Fibroblast of lung (primary cell): ENCODE data around the gene NLRP6. TPM values are rescaled to one million over a fixed set of nuclear protein-coding genes. Genes with fewer than 3 reads are reported as not detected.

Experiments used
- DNase-seq, 2 donors: peaks; one replicate each; pipeline versions ENCODE4 v3.0.0 to v3.0.0-alpha.2; 2010; ENCODE audit warnings: low read depth in 2 of 2
- H2AFZ ChIP-seq: 2 replicates; pipeline ENCODE4 v1.5.1; 2012; ENCODE audit warnings: low read length, control low read depth, inconsistent platforms
- H3K27ac ChIP-seq: 2 replicates; pipeline ENCODE4 v1.5.1; 2011; ENCODE audit warnings: low read length, control low read depth; ENCODE audit not compliant: insufficient read depth
- H3K27me3 ChIP-seq: 2 replicates; pipeline ENCODE4 v1.5.1; 2011; ENCODE audit warnings: mild to moderate bottlenecking, low read length; ENCODE audit not compliant: control insufficient read depth, insufficient read depth
- H3K36me3 ChIP-seq: 2 replicates; pipeline ENCODE4 v1.5.1; 2011; ENCODE audit warnings: low read length; ENCODE audit not compliant: control insufficient read depth, insufficient read depth
- H3K4me1 ChIP-seq: 2 replicates; pipeline ENCODE4 v1.5.1; 2011; ENCODE audit warnings: low read length; ENCODE audit not compliant: control insufficient read depth, insufficient read depth; ENCODE audit errors: extremely low read depth
- H3K4me2 ChIP-seq: 2 replicates; pipeline ENCODE4 v1.5.1; 2011; ENCODE audit warnings: low read length, control low read depth; ENCODE audit not compliant: insufficient read depth; ENCODE audit errors: extremely low read depth
- H3K4me3 ChIP-seq, 4 experiments: fragments of 200-600 bp in 1 of 4; sonication (generic) in 1 of 4; replicated peaks in 1 of 4; 2 replicates each; pipeline ENCODE4 v1.5.1; 2011 to 2016; ENCODE audit warnings: low read length in 4 of 4, low read depth in 3 of 4, mild to moderate bottlenecking in 3 of 4, control low read depth in 2 of 4, inconsistent platforms in 1 of 4, mixed read lengths in 1 of 4; ENCODE audit not compliant: insufficient read depth in 1 of 4; ENCODE audit errors: control extremely low read depth in 1 of 4
- H3K79me2 ChIP-seq: 2 replicates; pipeline ENCODE4 v1.5.1; 2012; ENCODE audit warnings: mild to moderate bottlenecking, low read length, inconsistent platforms; ENCODE audit not compliant: control insufficient read depth, insufficient read depth
- H3K9ac ChIP-seq: 2 replicates; pipeline ENCODE4 v1.5.1; 2011; ENCODE audit warnings: mild to moderate bottlenecking, low read length, control low read depth; ENCODE audit not compliant: insufficient read depth
- H3K9me3 ChIP-seq: 2 replicates; pipeline ENCODE4 v1.5.1; 2012; ENCODE audit warnings: low read depth, low read length; ENCODE audit not compliant: control insufficient read depth, insufficient read depth
- H4K20me1 ChIP-seq: 2 replicates; pipeline ENCODE4 v1.5.1; 2011; ENCODE audit warnings: low read length; ENCODE audit not compliant: control insufficient read depth, insufficient read depth; ENCODE audit errors: extremely low read depth
- CTCF ChIP-seq, 2 donors: IDR thresholded peaks in 1 of 2; conservative IDR thresholded peaks in 1 of 2; 1 replicate in 1 of 2; 2 replicates in 1 of 2; pipeline ENCODE4 v1.5.1; 2011 to 2012; ENCODE audit warnings: low read length in 2 of 2, control low read depth in 1 of 2, inconsistent platforms in 1 of 2, low read depth in 1 of 2, mild to moderate bottlenecking in 1 of 2
- EZH2 ChIP-seq: IDR thresholded peaks from 2 replicates; pipeline ENCODE4 v1.5.1; 2012; ENCODE audit warnings: low read length, control low read depth, mild to moderate bottlenecking; ENCODE audit errors: missing control alignments
- polyA plus RNA-seq, 2 donors: library from polyadenylated mRNA; depleted of rRNA in 1 of 2; stranded (reverse) in 1 of 2; unstranded in 1 of 2; fragments of >200 nt; gene quantifications; 2 replicates each; pipeline ENCODE4 v1.2.1, GENCODE V29; 2011 to 2012; ENCODE audit warnings: missing spikeins in 1 of 2
- total RNA-seq: library from RNA; depleted of rRNA; stranded (reverse); fragments of >200 nt; gene quantifications from 2 replicates; pipeline ENCODE4 v1.2.1, GENCODE V29; 2014

The NLRP6 gene
- total and polyA plus RNA-seq, 2 donors (not counting 1 experiment from before 2014, with no cell fraction given) = not detected

GRCh38 chr11:255176-255575, 23.0 kb upstream of the NLRP6 start:
- H3K27ac ChIP-seq = no peak overlapping the region
- no peak overlapping the region for H2AFZ ChIP-seq
- no peak overlapping the region for H3K4me2 ChIP-seq
- no peaks in the 10 kb centered on the region for H3K27me3 ChIP-seq
- DNase-seq = peak in 1 of 2 donors; percentile 66
- no peaks in the 10 kb centered on the region for H3K4me1 ChIP-seq
- H3K9ac ChIP-seq = no peak overlapping the region
- H3K9me3 ChIP-seq = no peaks in the 10 kb centered on the region
- H3K36me3 ChIP-seq = peaks cover 11% of the 10 kb centered on the region
- no peaks in the 10 kb centered on the region for H4K20me1 ChIP-seq
- H3K4me3 ChIP-seq = no peak overlapping the region
- H3K79me2 ChIP-seq = no peaks in the 10 kb centered on the region
- TF ChIP-seq EZH2 = no peak
- TF ChIP-seq CTCF (conservative IDR thresholded peaks at IDR 0.05 in 1 of 2, IDR thresholded peaks at IDR 0.05 in 1 of 2; ENCODE audit: low read depth in 1 of 2, low read length in 2 of 2) = no peak

- no peak for TF ChIP-seq EZH2
- no peak overlapping the region for H2AFZ ChIP-seq
- DNase-seq = no peak
Measured at GRCh38 chr11:255816-256215, 22.4 kb upstream of the NLRP6 start.

GRCh38 chr11:256952-257737, 21.1 kb upstream of the NLRP6 start:
- TF ChIP-seq EZH2 = no peak
- no peak for TF ChIP-seq CTCF (conservative IDR thresholded peaks at IDR 0.05 in 1 of 2, IDR thresholded peaks at IDR 0.05 in 1 of 2; ENCODE audit: low read depth in 1 of 2, low read length in 2 of 2)
- H3K4me3 ChIP-seq = no peak overlapping the region
- H2AFZ ChIP-seq = no peak overlapping the region
- H4K20me1 ChIP-seq = no peaks in the 10 kb centered on the region
- no peaks in the 10 kb centered on the region for H3K4me1 ChIP-seq
- no peaks in the 10 kb centered on the region for H3K79me2 ChIP-seq
- DNase-seq = no peak
- H3K27me3 ChIP-seq = no peaks in the 10 kb centered on the region
- no peak overlapping the region for H3K4me2 ChIP-seq
- H3K36me3 ChIP-seq = peaks cover 4% of the 10 kb centered on the region
- H3K9ac ChIP-seq = no peak overlapping the region
- no peaks in the 10 kb centered on the region for H3K9me3 ChIP-seq
- H3K27ac ChIP-seq = no peak overlapping the region

More at GRCh38 chr11:255816-256215, 22.4 kb upstream of the NLRP6 start:
- Histone ChIP-seq H3K9me3 (no peaks in the 10 kb centered on the region), H3K4me1 (no peaks in the 10 kb centered on the region), H4K20me1 (no peaks in the 10 kb centered on the region), H3K27me3 (no peaks in the 10 kb centered on the region), H3K4me3 (no peak overlapping the region), H3K4me2 (no peak overlapping the region), H3K79me2 (no peaks in the 10 kb centered on the region), H3K27ac (no peak overlapping the region), H3K9ac (no peak overlapping the region), H3K36me3 (peaks cover 11% of the 10 kb centered on the region)
